CD4-positive, CD25-positive, alpha-beta regulatory T cell (primary cell): ENCODE measurements around the gene IDUA. TPM values are rescaled to one million over a fixed set of nuclear protein-coding genes. Genes with fewer than 3 reads are reported as not detected.
"Not testable (repeated sequence)": the region's sequence is repeated elsewhere in the genome, so short reads cannot be mapped to it uniquely, and the experiment has no call there.

Experiments used
- ATAC-seq, 2 donors: fragments of 150-1000 bp; cut with Tn5 transposase; one replicate each; pipeline ENCODE4 v1.10.0; 2021; ENCODE audit warnings: low read depth in 2 of 2, moderate number of reproducible peaks in 2 of 2, moderate library complexity in 1 of 2
- DNase-seq, 3 donors: peaks; one replicate each; pipeline versions ENCODE4 v3.0.0 to v3.0.0-alpha.2; 2012 to 2022; ENCODE audit warnings: mixed read lengths in 1 of 3
- H3K27ac ChIP-seq: one replicate; pipeline ENCODE4 v1.7.0; 2013; ENCODE audit warnings: mild to moderate bottlenecking, low read length; ENCODE audit not compliant: insufficient read depth, poor library complexity, severe bottlenecking
- H3K27me3 ChIP-seq: one replicate; pipeline ENCODE4 v1.7.0; 2013; ENCODE audit warnings: low read length; ENCODE audit not compliant: control insufficient read depth, insufficient read depth
- H3K36me3 ChIP-seq: one replicate; pipeline ENCODE4 v1.7.0; 2013; ENCODE audit warnings: mild to moderate bottlenecking, low read length, moderate library complexity; ENCODE audit not compliant: control insufficient read depth, insufficient read depth
- H3K4me1 ChIP-seq: 2 replicates; pipeline ENCODE4 v1.7.0; 2013; ENCODE audit warnings: mild to moderate bottlenecking, low read length; ENCODE audit not compliant: insufficient read depth, control insufficient read depth, poor library complexity, severe bottlenecking
- H3K4me3 ChIP-seq: one replicate; pipeline ENCODE4 v1.7.0; 2013; ENCODE audit warnings: low read depth, mild to moderate bottlenecking, low read length, moderate library complexity
- H3K9me3 ChIP-seq, 2 experiments: 1 replicate in 1 of 2; 2 replicates in 1 of 2; pipeline ENCODE4 v1.7.0; 2013; ENCODE audit warnings: low read length in 2 of 2, mild to moderate bottlenecking in 1 of 2, moderate library complexity in 1 of 2; ENCODE audit not compliant: control insufficient read depth in 2 of 2
- H3K27ac Mint-ChIP-seq, 3 donors: one replicate each; pipeline ENCODE4 v1.8.0; 2020 to 2022; ENCODE audit warnings: mild to moderate bottlenecking in 3 of 3, mixed read lengths in 3 of 3, moderate library complexity in 2 of 3
- H3K27me3 Mint-ChIP-seq: one replicate; pipeline ENCODE4 v1.8.0; 2022; ENCODE audit warnings: mild to moderate bottlenecking, mixed read lengths
- H3K36me3 Mint-ChIP-seq: one replicate; pipeline ENCODE4 v1.8.0; 2020; ENCODE audit warnings: mixed read lengths
- H3K4me1 Mint-ChIP-seq, 4 donors: one replicate each; pipeline ENCODE4 v1.8.0; 2020 to 2022; ENCODE audit warnings: mixed read lengths in 4 of 4, mild to moderate bottlenecking in 1 of 4
- H3K4me3 Mint-ChIP-seq, 4 donors: one replicate each; pipeline ENCODE4 v1.8.0; 2020 to 2022; ENCODE audit warnings: mild to moderate bottlenecking in 4 of 4, mixed read lengths in 4 of 4, moderate library complexity in 3 of 4
- H3K9me3 Mint-ChIP-seq, 7 donors: one replicate each; pipeline ENCODE4 v1.8.0; 2020 to 2022; ENCODE audit warnings: mixed read lengths in 7 of 7, mild to moderate bottlenecking in 3 of 7, moderate library complexity in 2 of 7
- polyA plus RNA-seq, 4 donors: library from polyadenylated mRNA; unstranded; fragments of 300-500 nt; fragmentation: Illumina TruSeq; gene quantifications; one replicate each; pipeline ENCODE4 v1.2.3, GENCODE V29; 2021
- total RNA-seq: library from RNA; stranded (reverse); gene quantifications from one replicate; pipeline ENCODE4 v1.2.3, GENCODE V29; 2022

The IDUA gene
- 55.5 TPM for total RNA-seq
- 10 to 100 TPM in 1 of 4 donors, 1 to 10 TPM in 3; 7.5 to 13.1 (median 8.5) TPM for polyA plus RNA-seq

DNA sequence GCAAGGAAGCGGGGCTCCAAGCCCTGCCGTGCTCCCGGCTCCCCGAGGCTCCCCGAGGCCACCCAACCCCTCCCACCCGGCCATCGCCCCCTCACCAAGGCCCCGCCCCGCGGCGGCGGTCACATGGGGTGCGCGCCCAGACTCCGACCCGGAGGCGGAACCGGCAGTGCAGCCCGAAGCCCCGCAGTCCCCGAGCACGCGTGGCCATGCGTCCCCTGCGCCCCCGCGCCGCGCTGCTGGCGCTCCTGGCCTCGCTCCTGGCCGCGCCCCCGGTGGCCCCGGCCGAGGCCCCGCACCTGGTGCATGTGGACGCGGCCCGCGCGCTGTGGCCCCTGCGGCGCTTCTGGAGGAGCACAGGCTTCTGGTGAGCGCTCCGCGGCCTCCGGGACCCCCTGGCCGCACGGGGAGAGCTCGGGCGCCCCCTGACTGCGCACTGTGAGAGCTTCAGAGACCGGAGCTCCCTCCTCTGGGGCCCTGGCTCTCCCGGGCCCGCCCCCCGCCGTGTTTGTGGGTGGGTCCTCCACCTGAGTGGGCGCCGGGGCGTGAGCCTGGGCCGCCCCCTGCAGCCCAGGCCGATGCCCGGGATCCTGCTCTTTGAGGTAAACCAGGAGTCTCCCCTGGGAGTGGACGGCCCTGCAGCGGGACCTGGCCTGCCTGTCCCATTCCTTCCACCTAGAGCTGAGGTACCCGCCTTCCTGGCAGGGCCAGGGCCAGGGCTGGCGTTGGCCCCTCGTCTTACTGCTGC lies at the start of gene IDUA:
TSS of gene IDUA (plus strand) at position 166 of the 745 bp plus-strand sequence. CDS start at position 207, 41 bp downstream.
- peaks cover 34% of the 10 kb centered on the region for H3K4me1 ChIP-seq
- ATAC-seq = peak; percentile 88 to 91
- DNase-seq = peak; percentile 84 to 89 (median 86)
- Mint-ChIP-seq H3K27me3 (no peaks in the 10 kb centered on the region), H3K9me3 (peaks cover 0 to 1% (median 0%) of the 10 kb centered on the region in 7 donors), H3K36me3 (peaks cover 4% of the 10 kb centered on the region), H3K4me3 (peak within 1 kb of the TSS; percentile 89 to 95 (median 92)), H3K4me1 (peaks cover 0 to 32% (median 5%) of the 10 kb centered on the region in 4 donors), H3K27ac (peak within 1 kb of the TSS; percentile 74 to 91 (median 77))
- H3K9me3 ChIP-seq = no peaks in the 10 kb centered on the region
- H3K27ac ChIP-seq = peak within 1 kb of the TSS; percentile 75
- peak within 1 kb of the TSS; percentile 83 for H3K4me3 ChIP-seq
- no peaks in the 10 kb centered on the region for H3K27me3 ChIP-seq
- peaks cover 9% of the 10 kb centered on the region for H3K36me3 ChIP-seq

GRCh38 chr4:939508-939907 lies 47.3 kb upstream of the IDUA start:
- not testable (repeated sequence) for H3K27ac ChIP-seq, H3K27ac Mint-ChIP-seq, DNase-seq, H3K9me3 ChIP-seq, H3K9me3 Mint-ChIP-seq, H3K4me3 ChIP-seq, H3K36me3 ChIP-seq, H3K4me1 ChIP-seq, ATAC-seq, H3K4me3 Mint-ChIP-seq, H3K27me3 ChIP-seq, H3K27me3 Mint-ChIP-seq
- peaks cover 5 to 25% (median 14%) of the 10 kb centered on the region in 4 donors for H3K4me1 Mint-ChIP-seq
- H3K36me3 Mint-ChIP-seq = peaks cover 13% of the 10 kb centered on the region

DNA sequence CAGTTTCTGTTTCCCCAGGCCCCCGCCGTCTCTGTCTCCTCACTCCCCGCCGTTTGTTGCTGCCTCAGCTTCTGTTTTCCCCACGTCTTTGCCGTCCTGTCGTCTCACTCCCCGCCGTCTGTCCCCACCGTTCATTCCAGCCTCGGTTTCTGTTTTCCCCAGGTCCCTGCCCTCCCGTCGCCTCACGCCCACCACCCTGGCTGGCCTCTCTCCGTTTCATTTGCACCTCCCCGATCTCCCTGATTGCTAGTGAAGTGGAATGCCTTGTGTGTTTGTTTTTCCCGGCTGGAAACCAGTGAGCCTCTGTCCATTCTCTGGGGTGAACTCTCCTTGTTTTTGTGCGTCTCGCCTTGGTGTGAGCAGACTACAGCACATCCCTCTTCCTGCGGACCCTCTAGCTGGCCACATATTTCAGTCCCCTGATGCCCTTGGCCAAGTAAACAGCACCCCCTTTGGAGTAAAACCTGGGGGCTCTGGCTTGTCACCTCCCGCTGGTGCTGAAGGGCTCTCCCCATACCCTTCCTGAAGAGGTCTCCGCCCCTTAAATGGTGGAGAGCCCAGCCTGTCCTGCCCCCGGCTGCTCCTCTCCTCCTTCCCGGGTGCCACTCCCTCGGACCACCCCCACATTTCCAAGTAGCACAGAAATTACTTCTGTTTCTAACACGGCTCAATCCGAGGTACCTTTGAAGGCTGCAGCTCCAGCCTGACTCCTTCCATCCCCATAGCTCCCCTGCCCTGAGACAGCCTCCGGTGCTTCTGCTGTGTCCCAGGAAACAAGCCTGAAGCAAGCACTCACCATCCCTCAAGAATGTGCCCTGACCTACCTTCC lies 41.4 kb upstream of the IDUA start:
- no peak overlapping the region for H3K4me3 Mint-ChIP-seq
- Histone ChIP-seq H3K27ac (no peak overlapping the region), H3K4me1 (no peaks in the 10 kb centered on the region), H3K27me3 (no peaks in the 10 kb centered on the region), H3K4me3 (no peak overlapping the region), H3K36me3 (peaks cover 3% of the 10 kb centered on the region), H3K9me3 (no peaks in the 10 kb centered on the region)
- no peak for ATAC-seq
- peak overlapping the region in 1 of 3 donors; percentile 42 for H3K27ac Mint-ChIP-seq
- H3K36me3 Mint-ChIP-seq = peaks cover 10% of the 10 kb centered on the region
- H3K27me3 Mint-ChIP-seq = no peaks in the 10 kb centered on the region
- no peak for DNase-seq
- peaks cover 0 to 6% (median 1%) of the 10 kb centered on the region in 4 donors for H3K4me1 Mint-ChIP-seq
- peaks cover 0 to 2% (median 0%) of the 10 kb centered on the region in 7 donors for H3K9me3 Mint-ChIP-seq

DNA sequence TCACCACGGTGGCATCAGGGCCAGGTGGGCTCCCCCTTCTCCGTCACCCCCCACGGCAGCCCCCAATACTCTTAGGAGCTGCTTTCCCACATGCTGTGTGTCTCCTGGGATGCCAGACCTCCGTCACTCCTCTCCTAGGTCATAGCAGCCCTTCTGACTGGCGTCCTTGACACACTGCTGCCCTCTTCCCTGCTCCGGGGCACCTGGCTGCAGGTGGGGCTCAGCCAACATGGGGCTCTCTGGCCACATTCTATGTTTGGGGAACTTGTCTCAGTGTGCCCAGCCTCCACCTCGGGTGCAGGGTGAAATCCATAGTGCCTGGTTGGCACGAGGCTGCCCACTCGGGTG lies 40.8 kb upstream of the IDUA start:
- no peak for DNase-seq
- Histone ChIP-seq H3K27me3 (no peaks in the 10 kb centered on the region), H3K36me3 (peaks cover 3% of the 10 kb centered on the region), H3K4me1 (no peaks in the 10 kb centered on the region), H3K4me3 (no peak overlapping the region), H3K9me3 (no peaks in the 10 kb centered on the region), H3K27ac (no peak overlapping the region)
- Mint-ChIP-seq H3K27me3 (no peaks in the 10 kb centered on the region), H3K4me3 (no peak overlapping the region), H3K4me1 (peaks cover 0 to 6% (median 1%) of the 10 kb centered on the region in 4 donors), H3K36me3 (peaks cover 10% of the 10 kb centered on the region), H3K27ac (peak overlapping the region in 1 of 3 donors; percentile 42), H3K9me3 (peaks cover 0 to 2% (median 0%) of the 10 kb centered on the region in 7 donors)
- ATAC-seq = no peak

- H3K27me3 ChIP-seq = no peaks in the 10 kb centered on the region
- H3K9me3 Mint-ChIP-seq = peaks cover 0 to 2% (median 0%) of the 10 kb centered on the region in 7 donors
- H3K27me3 Mint-ChIP-seq = no peaks in the 10 kb centered on the region
- H3K36me3 ChIP-seq = peaks cover 3% of the 10 kb centered on the region
- H3K27ac Mint-ChIP-seq = no peak overlapping the region
- DNase-seq (no peak), ATAC-seq (no peak)
- H3K9me3 ChIP-seq = no peaks in the 10 kb centered on the region
- peaks cover 0 to 6% (median 1%) of the 10 kb centered on the region in 4 donors for H3K4me1 Mint-ChIP-seq
- no peak overlapping the region for H3K4me3 Mint-ChIP-seq
- H3K36me3 Mint-ChIP-seq = peaks cover 10% of the 10 kb centered on the region
- no peak overlapping the region for H3K27ac ChIP-seq
- H3K4me1 ChIP-seq = no peaks in the 10 kb centered on the region
- H3K4me3 ChIP-seq = no peak overlapping the region
Measured at GRCh38 chr4:946517-947471, 40.0 kb upstream of the IDUA start.

DNA sequence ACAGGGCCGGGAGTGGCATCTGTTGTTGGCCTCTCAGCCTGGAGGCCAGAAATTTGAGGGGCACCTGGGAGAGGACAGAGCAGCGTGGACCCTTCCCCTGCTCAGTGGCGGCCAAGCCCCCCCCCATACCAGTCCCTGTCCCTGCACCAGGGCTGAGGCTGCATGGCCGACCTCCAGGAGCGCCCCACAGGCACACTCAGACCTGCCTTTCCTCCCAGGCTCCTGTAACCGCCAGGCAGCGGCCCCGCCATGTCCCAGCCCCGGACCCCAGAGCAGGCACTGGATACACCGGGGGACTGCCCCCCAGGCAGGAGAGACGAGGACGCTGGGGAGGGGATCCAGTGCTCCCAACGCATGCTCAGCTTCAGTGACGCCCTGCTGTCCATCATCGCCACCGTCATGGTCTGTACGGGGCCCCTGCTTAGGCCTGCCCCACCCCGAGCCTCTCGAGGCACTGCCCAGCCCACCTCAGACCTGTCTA lies 39.3 kb upstream of the IDUA start:
- H3K36me3 ChIP-seq = peaks cover 3% of the 10 kb centered on the region
- ATAC-seq = no peak
- H3K27me3 Mint-ChIP-seq = no peaks in the 10 kb centered on the region
- peaks cover 0 to 6% (median 1%) of the 10 kb centered on the region in 4 donors for H3K4me1 Mint-ChIP-seq
- no peaks in the 10 kb centered on the region for H3K27me3 ChIP-seq
- H3K9me3 ChIP-seq = no peaks in the 10 kb centered on the region
- no peak overlapping the region for H3K4me3 ChIP-seq
- DNase-seq = no peak
- H3K4me1 ChIP-seq = no peaks in the 10 kb centered on the region
- no peak overlapping the region for H3K27ac ChIP-seq
- H3K4me3 Mint-ChIP-seq = no peak overlapping the region
- peaks cover 0 to 2% (median 0%) of the 10 kb centered on the region in 7 donors for H3K9me3 Mint-ChIP-seq
- no peak overlapping the region for H3K27ac Mint-ChIP-seq
- peaks cover 10% of the 10 kb centered on the region for H3K36me3 Mint-ChIP-seq
